HepG2 (cell line): ENCODE results near the gene C1orf21. TPM values are rescaled to one million over a fixed set of nuclear protein-coding genes. Genes with fewer than 3 reads are reported as not detected.

Source experiments
- ATAC-seq: fragments of 200-7000 bp; cut with Tn5 transposase; 3 replicates; pipeline ENCODE4 v1.9.1; 2020; ENCODE audit warnings: mild to moderate bottlenecking, moderate library complexity
- BruUV-seq: library from RNA; stranded (reverse); fragments of 400-500 nt; replicated peaks from 2 replicates; lab custom pipeline; 2021; lab: Mats Ljungman, UMichigan
- CTCF ChIA-PET: fragments of 300-600 bp; formaldehyde crosslinking; extraction: SDS; loops from one replicate; lab custom pipeline; 2021; ENCODE audit warnings: low total read pairs, inconsistent platforms, low intra/inter-chr PET ratio; lab: Yijun Ruan, JAX
- POLR2A ChIA-PET: fragments of 350-600 bp; sonication (Branson Sonifier 250); formaldehyde crosslinking; loops from one replicate; lab custom pipeline; 2020; ENCODE audit warnings: antibody characterized with exemption, inconsistent platforms; lab: Yijun Ruan, JAX
- DNase-seq: peaks from one replicate; pipeline ENCODE4 v3.0.0-alpha.2; 2015; ENCODE audit warnings: low spot score
- FAIRE-seq: peaks from 3 replicates; lab custom pipeline; 2011; peaks lifted over from hg19 to GRCh38; lab: Jason Lieb, UNC
- H2AFZ ChIP-seq: one replicate; pipeline ENCODE4 v1.6.1; 2011; ENCODE audit warnings: low read length, inconsistent platforms
- H3K27ac ChIP-seq: fragments of 300-600 bp; 3 replicates; pipeline ENCODE4 v1.8.0; 2011; ENCODE audit warnings: mixed run types, mild to moderate bottlenecking, mixed read lengths, low read length, inconsistent platforms; ENCODE audit not compliant: insufficient read depth; ENCODE audit errors: extremely low read length
- H3K27me3 ChIP-seq, 2 experiments: fragments of 200-600 bp in 1 of 2; 2 replicates in 1 of 2; 3 replicates in 1 of 2; pipeline versions ENCODE4 v1.6.0 to v1.8.0; 2011; ENCODE audit warnings: low read length in 2 of 2, mild to moderate bottlenecking in 2 of 2, moderate library complexity in 2 of 2, inconsistent platforms in 1 of 2; ENCODE audit not compliant: insufficient read depth in 2 of 2, control insufficient read depth in 1 of 2
- H3K36me3 ChIP-seq, 2 experiments: fragments of 200-600 bp in 1 of 2; replicated peaks in 1 of 2; 2 replicates in 1 of 2; 3 replicates in 1 of 2; pipeline versions ENCODE4 v1.5.1 to v1.8.0; 2011; ENCODE audit warnings: low read length in 2 of 2, inconsistent platforms in 1 of 2; ENCODE audit not compliant: insufficient read depth in 2 of 2, control insufficient read depth in 1 of 2
- H3K4me1 ChIP-seq: 2 replicates; pipeline ENCODE4 v1.5.1; 2012; ENCODE audit warnings: low read length, inconsistent platforms; ENCODE audit not compliant: insufficient read depth
- H3K4me2 ChIP-seq: 2 replicates; pipeline ENCODE4 v1.6.0; 2011; ENCODE audit warnings: low read depth, low read length, inconsistent platforms
- H3K4me3 ChIP-seq, 3 experiments: fragments of 200-600 bp in 1 of 3; sonication (generic), shearing (Covaris generic) in 1 of 3; replicated peaks in 1 of 3; 2 replicates each; pipeline ENCODE4 v1.5.1; 2011 to 2016; ENCODE audit warnings: low read length in 3 of 3, inconsistent platforms in 2 of 3, low read depth in 2 of 3, mild to moderate bottlenecking in 2 of 3, control low read depth in 1 of 3, mixed read lengths in 1 of 3; ENCODE audit not compliant: insufficient read depth in 1 of 3
- H3K79me2 ChIP-seq: one replicate; pipeline ENCODE4 v1.6.1; 2011; ENCODE audit warnings: low read length, inconsistent platforms; ENCODE audit not compliant: insufficient read depth
- H3K9ac ChIP-seq: 2 replicates; pipeline ENCODE4 v1.6.0; 2011; ENCODE audit warnings: mild to moderate bottlenecking, low read depth, low read length, inconsistent platforms; ENCODE audit not compliant: insufficient read depth
- H3K9me3 ChIP-seq: 2 replicates; pipeline ENCODE4 v1.5.1; 2012; ENCODE audit warnings: mild to moderate bottlenecking, low read length
- H4K20me1 ChIP-seq: 2 replicates; pipeline ENCODE4 v1.6.0; 2011; ENCODE audit warnings: inconsistent platforms, mild to moderate bottlenecking, low read length, moderate library complexity; ENCODE audit not compliant: insufficient read depth
- AGO2 ChIP-seq: fragments of 200-400 bp; formaldehyde crosslinking; optimal IDR thresholded peaks from 2 replicates; pipeline ENCODE3; 2017; ENCODE audit warnings: mild to moderate bottlenecking, low read depth, low read length, moderate library complexity
- AHDC1 ChIP-seq: sonication (generic); formaldehyde crosslinking; IDR thresholded peaks from 2 replicates; pipeline ENCODE4 v1.5.1; 2020; ENCODE audit warnings: mild to moderate bottlenecking, missing genetic modification reagents, borderline replicate concordance
- ZFP62 ChIP-seq: sonication (generic); formaldehyde crosslinking; IDR thresholded peaks from 2 replicates; pipeline ENCODE4 v1.4.0; 2020; ENCODE audit warnings: missing genetic modification reagents
- ZNF34 ChIP-seq: sonication (generic); formaldehyde crosslinking; IDR thresholded peaks from 2 replicates; pipeline ENCODE4 v1.4.0; 2020; ENCODE audit warnings: mild to moderate bottlenecking, missing genetic modification reagents, borderline replicate concordance
- in situ Hi-C: cut with HindIII; loops from 2 replicates; pipeline ENCODE4 v1.10.0; 2017; ENCODE audit warnings: low pct_unique_long_range_greater_than_20kb; ENCODE audit not compliant: extremely low pct_ligation_motif_present
- intact Hi-C: fragments of 100-400 bp; cut with micrococcal nuclease; formaldehyde crosslinking; loops from one replicate; pipeline ENCODE4 v1.10.0; 2022; ENCODE audit not compliant: unreplicated experiment
- polyA plus RNA-seq, 8 experiments: library from polyadenylated mRNA; depleted of rRNA in 3 of 8; stranded (reverse) in 7 of 8; unstranded in 1 of 8; fragments of >200 nt; fragmentation: Illumina TruSeq in 4 of 8; extraction: Trizol in 4 of 8; gene quantifications; 2 replicates each; pipeline versions ENCODE4 v1.2.1 to v1.2.3, GENCODE V29; 2011 to 2016; ENCODE audit warnings: low read depth in 4 of 8, missing spikeins in 1 of 8, mixed read lengths in 1 of 8; ENCODE audit not compliant: insufficient read depth in 1 of 8
- total RNA-seq, 5 experiments: library from RNA; depleted of rRNA; stranded (reverse); fragments of >200 nt; fragmentation: Illumina TruSeq; extraction: Trizol; gene quantifications; 2 replicates each; pipeline ENCODE4 v1.2.3, GENCODE V29; 2016; ENCODE audit warnings: low read depth in 1 of 5

The C1orf21 gene
- total and polyA plus RNA-seq, 2 of the 13 experiments (the other 11 are each of a cell fraction or from before 2014, with no cell fraction given): not detected

GRCh38 chr1:184655185-184655584 is 268.4 kb downstream of the C1orf21 start:
- Histone ChIP-seq H3K27ac (no peak overlapping the region), H3K79me2 (no peaks in the 10 kb centered on the region), H3K9ac (no peak overlapping the region), H3K36me3 (no peaks in the 10 kb centered on the region), H3K4me1 (no peaks in the 10 kb centered on the region), H3K27me3 (no peaks in the 10 kb centered on the region; a peak in 2 of 5 replicates), H2AFZ (no peak overlapping the region), H3K9me3 (no peaks in the 10 kb centered on the region), H3K4me2 (no peak overlapping the region), H4K20me1 (no peaks in the 10 kb centered on the region), H3K4me3 (no peak overlapping the region)
- ChIA-PET CTCF (no interaction called here), POLR2A (no interaction called here)
- no peak for ATAC-seq
- TF ChIP-seq AGO2: no peak
- no peak for TF ChIP-seq AHDC1 (CRISPR knock-in tag)
- no peak for TF ChIP-seq ZNF34 (CRISPR knock-in tag)
- no peak for TF ChIP-seq ZFP62 (CRISPR knock-in tag)
- in situ Hi-C loops (loop anchor here (25.0 kb wide), 1 partner anchor 568 kb away; no protein-coding TSS in a partner anchor), intact Hi-C loops (no loop called here)
- no TSS peak for BruUV-seq
- DNase-seq: no peak
- FAIRE-seq: no peak
